ENCODE results near the gene ASPDH. TPM values are rescaled to one million over a fixed set of nuclear protein-coding genes. Genes with fewer than 3 reads are reported as not detected.

ASPDH gene
- total RNA-seq, 1 experiment from 2014 or later = not detected

DNA sequence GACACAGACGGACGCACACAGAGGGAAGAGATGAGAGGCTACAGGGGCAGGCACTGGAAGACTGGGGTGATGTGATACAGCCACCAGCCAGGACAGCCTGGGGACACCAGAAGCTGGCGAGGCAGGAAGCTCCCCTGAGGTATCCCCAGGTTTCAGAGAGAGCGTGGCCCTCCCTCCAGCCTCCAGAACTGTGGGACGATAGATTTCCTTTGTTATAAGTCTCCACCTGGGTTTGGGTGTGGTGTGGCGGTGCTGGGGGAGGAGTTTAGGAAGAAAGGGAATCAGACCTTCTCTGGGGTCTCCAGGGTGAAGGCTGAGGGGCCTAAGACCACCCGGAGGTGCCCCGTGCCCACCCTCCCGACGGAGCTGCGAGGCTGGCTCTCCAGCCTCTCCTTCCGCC is 2.7 kb upstream of the ASPDH start:
- no peak for DNase-seq (ENCODE audit: extremely low read depth, low read depth)

DNA sequence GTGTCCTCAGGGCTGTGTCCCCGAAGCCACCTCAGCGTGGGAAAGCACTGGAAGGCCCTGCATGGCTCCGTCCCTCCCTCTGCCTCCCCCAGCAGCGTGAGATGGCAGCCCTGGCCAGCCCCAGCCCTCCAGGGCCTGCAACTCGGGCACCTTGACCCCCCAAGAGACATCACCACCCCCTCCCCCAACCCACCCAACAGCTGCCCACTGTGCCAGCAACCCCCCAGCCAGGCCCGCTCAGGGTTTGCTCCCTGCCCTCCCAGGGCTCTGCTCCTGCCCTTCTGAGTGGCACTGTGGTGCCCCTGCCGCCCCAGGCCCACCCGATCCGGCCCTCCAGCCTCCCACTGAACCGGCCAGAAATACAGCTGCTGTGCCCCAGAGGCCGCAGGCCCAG is 1.5 kb upstream of the ASPDH start:
- no peak for DNase-seq (ENCODE audit: extremely low read depth, low read depth)

DNA sequence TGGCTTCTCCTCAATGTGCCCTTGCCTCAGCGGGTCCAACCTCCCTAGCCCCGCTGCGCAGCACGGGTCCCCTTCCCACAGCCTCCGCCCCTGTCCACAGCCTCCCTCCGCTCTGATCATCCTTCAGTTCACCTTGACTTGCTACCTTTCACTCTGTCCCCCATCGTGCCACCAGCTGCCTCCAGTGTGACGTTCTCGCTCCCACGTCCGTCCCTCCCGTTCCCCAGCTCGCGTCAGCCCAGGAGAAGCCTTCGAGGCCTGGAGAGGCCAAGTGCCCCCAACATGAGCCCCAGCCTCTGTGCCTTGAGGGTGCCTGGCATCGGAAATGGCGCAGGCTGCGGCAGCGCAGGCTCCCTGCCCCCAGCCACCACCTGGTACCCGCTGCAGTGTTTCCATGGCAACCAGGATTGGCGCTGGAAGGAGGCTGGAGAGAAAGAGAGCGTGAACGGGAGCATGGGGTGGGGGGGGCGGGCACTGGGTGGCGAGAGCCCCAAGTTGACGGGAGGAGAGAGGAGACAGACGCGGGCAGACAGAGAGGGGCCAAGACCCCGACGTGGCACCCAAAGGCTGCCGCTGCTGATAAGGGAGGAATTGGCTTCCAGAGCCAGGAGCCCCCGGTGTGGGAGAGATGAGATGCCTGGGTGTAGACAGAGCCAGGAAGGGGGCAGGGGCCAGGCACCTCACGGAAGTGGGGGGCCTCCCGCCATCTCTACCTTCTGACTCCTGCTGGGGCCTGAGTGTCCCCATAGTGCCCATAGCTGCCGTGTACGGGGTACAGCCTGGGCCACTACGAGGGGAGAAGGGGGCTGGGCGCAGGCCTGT is 844 bp upstream of the ASPDH start:
- no peak for DNase-seq (ENCODE audit: extremely low read depth, low read depth)

DNA sequence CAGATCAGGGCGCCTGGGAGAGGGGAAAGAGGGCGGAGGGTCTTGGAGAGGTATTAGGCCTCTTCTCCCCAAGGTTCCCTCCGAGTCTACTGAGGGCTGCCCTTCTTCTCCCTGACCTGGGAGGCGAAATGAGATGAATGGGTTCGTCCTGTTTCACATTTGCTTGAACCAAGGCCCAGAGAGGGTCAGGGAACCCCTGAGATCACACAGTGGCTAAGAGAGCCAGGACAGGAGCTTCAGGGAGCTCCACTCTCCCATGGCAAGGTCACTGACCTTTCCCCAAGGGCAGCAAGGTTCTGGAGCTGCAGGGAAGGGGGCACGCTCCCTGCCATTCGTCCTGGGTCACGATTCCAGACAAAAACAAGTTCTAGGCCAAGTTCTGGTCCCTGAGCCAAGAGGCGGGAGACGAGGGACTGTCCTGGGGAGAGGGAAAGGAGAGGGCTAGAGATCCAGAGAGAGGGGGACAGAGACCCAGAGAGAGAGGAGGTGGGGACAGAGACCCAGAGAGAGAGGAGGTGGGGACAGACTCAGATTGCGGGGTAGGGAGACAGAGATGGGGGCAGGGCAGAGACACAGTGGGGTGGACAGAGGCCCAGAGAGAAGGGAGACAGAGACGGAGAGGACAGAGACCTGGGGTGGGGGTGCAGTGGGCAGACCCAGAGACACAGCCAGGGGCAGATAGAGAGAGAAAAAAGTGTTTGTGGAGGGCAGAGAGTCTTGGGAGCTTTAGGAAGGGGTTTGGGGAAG is 541 bp downstream of the ASPDH start:
- DNase-seq (ENCODE audit: extremely low read depth, low read depth) = no peak

DNA sequence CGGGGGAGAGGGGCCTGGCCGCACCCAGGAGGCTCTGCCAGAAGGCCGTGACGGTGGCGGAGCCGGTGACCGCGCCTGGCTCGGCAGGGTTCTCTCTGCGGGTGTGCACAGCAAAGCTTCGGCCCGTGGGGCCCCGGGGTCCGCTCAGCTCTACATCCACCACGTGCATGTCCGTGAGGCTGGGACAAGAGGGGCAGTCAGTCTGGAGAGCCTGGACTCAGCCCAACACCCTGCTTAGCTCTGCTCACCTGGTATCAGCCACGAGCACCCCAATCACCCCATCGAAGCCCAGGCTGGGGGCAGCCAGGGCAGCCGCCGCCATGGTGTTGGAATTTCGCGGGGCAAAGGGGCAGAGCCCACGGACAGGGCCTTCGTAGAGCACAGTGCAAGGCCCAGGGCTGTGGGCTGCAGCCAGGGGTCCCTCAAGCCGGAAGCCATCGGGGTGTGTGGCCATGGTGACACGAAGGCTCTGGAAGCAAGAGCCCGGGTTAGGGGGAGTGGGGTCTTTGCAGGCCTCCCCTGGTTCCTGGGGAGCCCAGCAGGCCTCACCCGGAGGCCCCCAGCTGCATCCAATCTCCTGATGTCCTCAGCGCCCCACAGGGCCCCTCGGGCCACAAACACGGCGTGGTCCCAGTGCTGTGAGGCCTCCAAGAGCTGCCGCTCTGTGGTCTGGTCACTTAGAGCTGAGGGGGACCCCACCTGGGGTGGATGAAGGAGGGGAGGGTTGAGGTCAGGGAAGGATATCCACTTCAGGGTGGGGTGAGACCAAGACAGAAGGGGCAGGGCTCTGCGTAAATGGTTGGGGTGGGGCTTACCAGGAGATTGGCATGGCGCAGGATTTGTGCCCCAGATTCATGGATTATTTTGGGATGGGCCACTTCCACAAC is 1.4 kb downstream of the ASPDH start:
- DNase-seq (ENCODE audit: extremely low read depth, low read depth) = no peak

DNA sequence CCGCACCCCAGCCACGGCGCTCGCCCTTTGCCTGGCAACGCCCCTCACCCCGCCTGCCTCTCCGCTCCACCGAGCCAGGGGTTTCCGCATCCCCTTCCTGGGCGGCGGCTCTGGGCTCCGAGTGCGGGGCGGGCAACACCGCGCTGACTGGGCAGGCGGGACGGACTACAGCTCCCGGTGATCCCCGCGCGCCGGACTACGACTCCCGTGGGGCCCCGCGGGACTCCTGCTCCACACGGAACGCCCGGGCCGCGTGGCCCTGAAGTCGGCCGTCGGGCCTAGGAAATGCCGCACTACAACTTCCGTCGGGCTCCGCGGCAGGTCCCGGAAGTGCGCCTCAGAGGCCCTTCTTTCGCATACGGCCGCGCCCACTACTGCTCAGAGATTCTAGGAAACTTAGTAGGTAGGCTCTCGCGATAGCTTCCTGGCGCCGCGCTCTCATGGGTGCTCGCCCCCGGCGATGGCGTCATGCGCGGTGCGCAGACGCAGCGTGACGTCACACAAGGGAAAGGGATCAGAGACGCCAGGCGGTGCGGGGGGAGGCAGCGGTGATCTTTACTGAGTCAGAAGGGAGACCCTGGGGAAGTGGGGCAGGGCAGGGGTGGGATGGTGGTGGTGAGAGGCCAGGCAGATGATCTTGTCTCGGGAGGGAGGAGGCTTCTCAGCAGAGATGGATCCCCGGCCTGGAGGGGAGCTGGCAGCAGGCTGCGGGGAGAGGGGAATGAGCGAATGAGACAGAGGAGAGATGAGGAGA is 2.5 kb downstream of the ASPDH start, which contains the start of gene JOSD2:
JOSD2 (minus strand) TSS at position 123 of the 754 bp plus-strand sequence. CDS start 760 bp downstream, outside the sequence.
- DNase-seq (ENCODE audit: extremely low read depth, low read depth) = peak; percentile 98

DNA sequence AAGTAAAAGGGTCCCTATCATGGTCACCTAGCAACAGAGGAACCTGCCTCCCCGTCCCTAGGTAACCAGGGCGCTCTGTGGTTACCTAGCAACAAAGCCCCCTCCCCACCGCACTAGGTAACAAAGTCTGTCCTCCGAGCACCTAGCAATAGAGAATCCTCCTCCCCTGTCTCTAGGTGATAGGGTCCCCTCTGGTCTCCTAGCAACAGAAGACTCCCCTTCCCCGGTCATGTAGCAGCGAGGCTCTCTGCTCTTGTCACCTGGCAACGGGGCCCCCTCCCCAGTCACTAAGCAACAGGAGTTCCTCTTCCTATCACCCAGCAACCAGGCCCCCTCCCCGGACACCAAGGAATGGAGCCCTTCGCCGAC is 3.0 kb downstream of the ASPDH start:
- no peak for DNase-seq (ENCODE audit: extremely low read depth, low read depth)

DNA sequence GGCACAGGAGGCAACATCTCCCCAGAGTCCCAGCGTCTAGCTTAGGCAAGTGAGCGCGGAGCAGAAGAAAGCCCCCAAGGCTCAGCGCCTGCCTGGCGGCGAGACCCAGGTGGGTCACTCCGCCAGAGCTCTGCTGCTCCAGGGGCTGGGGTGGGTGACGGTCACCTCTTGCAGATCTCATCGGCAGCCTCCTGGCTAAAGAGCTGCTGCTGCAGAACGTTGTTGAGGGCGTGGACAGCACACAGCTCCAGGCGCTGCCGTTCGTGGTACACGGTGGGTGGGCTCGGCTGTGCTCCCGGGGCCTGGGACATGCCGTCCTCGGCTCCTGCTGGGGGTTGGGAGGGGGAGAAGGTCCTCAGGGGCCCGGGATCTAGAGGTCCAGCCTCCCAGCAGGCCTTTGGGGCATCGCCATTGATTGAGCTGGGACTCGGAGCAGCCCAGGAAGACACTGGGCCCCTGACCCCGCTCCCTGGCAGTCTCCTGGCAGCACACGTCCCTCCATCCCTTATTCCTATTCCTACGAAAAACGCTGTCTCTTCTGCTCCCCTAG is 3.5 kb downstream of the ASPDH start:
- no peak for DNase-seq (ENCODE audit: extremely low read depth, low read depth)

DNA sequence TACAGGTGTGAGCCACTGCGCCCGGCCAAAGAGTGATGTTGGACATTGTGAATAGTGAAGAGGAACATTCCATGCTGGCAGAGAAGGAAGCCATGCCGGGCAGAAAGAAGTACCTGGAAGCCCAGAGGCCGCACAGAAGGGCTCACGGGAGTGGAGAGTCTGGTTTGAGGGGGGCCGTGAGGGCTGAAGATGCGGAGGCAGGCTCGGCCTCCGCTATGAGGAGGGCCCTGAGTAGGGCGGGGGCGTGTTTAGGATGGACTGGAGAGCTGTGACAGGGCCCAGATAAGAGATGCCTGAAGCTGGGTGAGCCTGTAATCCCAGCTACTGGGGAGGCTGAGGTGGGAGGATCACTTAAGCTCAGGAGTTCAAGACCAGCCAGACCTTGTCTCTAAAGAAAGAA is 4.3 kb downstream of the ASPDH start:
- DNase-seq (ENCODE audit: extremely low read depth, low read depth) = no peak

DNA sequence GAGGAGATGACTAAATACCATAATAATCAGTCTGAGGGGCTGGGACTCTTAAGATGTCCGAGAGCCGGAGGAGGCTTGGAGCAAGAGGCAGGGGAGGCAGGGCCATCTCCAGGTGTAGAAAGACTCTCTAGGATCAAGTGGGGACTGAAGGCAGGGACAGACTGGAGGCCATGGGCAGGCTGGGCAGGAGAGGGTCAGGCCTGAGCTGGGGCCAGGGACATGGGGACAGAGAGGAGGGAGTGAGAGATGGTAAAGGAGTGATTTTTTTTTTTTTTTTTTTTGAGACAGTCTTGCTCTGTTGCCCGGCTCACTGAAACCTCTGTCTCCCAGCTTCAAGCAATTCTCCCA is 4.9 kb downstream of the ASPDH start:
- no peak for DNase-seq (ENCODE audit: extremely low read depth, low read depth)

DNA sequence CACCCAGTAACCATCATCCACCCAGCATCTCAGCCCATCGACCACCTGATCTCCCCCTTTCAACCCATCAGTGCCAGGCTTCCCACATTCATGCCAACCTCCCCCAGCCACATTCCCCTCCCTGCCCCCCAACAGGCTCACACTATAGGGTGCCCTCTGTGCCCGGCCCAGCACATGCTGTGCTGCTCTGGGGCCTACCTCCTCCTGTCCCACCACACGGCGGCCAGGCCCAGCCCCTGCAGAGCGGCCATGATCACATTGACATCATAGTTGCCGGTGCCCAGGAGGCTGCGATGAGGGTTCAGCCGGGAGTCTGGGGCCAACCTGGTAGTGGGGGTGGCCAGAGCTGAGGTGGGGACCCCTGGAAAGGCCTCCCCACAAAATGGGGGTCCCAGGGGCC is 6.3 kb downstream of the ASPDH start:
- DNase-seq (ENCODE audit: extremely low read depth, low read depth) = no peak

DNA sequence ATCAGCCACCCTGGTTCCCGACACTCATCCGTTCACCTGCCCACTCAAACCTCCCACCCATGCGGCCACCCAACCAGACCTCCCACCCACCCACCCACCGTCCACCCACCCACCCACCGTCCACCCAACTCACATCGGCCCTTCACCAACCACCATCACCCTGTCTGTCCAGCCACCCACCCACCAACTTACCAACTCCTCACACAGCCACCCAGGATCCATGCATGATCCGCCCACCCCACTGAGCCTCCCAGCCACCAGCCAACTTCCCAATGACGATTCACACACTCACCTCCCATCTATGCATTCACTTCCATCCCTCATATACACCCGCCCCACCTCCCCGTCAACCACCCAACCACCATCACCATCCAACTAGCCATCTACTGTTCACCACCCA is 7.0 kb downstream of the ASPDH start:
- DNase-seq (ENCODE audit: extremely low read depth, low read depth) = no peak

DNA sequence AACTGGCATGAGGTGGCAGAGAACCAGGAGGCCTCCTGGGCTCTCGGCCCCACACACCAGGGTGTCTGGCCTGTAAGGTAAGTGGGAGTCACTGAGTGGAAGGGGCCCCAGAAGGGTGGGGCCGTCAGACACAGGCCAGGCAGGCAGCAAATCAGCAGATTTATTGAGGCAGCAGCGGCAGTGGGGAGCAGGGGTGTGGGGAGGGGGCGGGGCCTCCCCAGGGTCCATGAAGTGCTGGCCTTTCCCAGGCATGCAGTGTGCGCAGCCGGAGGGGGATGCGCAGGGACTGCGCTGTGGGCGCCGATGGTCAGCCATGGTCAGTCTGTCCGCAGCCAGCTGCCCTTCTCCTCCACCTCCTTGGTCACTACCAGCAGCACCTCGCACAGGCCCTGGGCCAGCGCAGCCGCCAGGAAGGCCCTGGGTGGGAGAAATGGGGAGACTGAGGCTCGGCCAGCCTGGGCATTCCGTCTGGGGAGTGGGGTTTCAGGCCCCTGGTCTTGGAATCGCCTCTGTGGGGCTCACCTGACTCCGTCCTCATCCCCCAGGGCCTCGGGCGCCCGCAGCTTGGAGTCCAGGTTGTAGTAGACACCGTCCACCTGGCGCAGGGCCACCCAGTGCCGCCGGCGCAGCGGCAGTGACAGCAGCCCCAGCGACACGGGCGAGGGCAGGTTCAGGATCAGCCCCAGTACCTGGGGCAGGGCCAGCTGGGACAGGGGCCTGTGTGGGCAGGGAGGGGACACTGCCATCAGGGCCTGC is 7.7 kb downstream of the ASPDH start:
- DNase-seq (ENCODE audit: extremely low read depth, low read depth) = no peak

DNA sequence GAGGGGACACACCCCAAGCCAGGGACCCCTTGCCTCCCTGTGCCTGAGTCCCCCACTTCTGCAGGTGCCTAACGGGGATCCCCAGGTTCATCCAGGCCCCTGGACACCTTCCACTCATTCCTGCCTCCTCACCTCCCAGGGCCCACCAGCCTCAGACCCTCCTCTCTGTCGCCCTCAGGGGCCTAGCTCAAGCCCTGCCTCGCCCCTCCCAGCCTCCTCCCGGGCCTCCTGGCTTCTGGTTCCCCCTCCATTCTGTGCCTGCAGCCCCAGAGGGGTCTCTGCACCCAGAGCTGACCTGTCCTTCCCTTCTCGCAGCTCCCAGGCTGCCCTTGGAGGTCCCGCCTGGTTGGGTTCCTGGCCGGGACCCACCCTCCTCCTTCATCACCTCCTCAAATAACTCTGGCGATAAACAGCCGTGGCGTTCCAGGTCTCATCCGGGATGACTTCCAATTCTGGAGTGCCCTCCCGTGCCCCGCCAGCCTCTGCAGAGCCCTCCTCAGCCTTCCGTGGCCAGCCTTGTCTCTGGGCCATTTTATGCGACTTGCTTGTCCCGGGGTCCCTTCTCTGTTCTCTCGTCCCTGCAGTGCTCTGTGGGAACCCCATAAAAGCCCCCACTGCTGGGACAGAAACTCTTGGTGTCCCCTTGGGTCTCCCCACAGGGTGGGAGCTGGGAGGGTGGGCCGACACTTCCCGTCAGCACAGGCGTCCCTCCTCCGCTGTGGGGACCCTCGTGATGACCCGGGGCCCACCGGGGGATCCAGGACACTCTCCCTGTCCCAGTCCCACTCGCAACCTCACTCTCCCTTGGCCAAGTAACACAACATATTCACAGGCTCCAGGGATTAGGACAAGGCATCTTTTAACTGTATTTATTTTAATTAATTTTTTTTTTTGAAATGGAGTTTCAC is 11.9 kb downstream of the ASPDH start:
- no peak for DNase-seq (ENCODE audit: extremely low read depth, low read depth)

DNA sequence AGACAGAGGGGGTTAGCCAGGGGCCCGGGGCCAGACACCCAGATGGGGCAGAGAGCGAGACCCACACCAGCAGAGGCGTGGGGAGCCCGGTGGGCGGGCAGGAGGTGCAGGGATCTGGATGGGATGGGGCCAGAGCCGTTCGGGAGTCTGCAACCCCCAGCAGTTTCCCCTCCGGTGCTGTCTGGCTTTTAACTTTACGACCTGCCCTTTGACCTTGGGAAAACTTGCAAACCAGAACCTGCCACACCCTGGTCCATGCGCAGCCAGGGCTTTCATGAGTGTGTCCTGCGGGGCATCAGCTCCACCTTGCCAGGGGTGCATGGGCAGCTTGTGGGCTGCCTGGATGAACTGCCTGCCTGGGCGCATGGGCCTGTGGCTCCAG is 12.5 kb downstream of the ASPDH start:
- DNase-seq (ENCODE audit: extremely low read depth, low read depth) = no peak

DNA sequence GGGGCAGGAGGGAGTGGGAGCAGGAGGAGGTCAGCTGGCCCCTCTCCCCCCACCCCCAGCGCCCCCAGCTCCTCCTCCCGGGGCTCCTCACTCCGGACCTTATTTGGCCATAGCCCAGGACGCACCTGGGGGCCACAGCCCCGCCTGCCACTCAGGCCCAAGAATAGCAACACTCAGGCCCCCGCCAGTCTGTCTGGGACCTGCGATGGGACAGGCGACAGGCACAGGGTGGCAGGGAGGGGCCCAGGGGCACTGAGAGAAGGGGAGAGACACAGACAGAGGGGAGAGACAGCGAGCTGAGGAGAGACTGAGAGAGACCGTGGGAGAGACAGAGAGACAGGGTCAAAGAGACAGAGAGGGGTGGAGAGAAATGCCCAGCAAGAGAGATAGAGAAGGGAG is 13.0 kb downstream of the ASPDH start:
- no peak for DNase-seq (ENCODE audit: extremely low read depth, low read depth)

DNA sequence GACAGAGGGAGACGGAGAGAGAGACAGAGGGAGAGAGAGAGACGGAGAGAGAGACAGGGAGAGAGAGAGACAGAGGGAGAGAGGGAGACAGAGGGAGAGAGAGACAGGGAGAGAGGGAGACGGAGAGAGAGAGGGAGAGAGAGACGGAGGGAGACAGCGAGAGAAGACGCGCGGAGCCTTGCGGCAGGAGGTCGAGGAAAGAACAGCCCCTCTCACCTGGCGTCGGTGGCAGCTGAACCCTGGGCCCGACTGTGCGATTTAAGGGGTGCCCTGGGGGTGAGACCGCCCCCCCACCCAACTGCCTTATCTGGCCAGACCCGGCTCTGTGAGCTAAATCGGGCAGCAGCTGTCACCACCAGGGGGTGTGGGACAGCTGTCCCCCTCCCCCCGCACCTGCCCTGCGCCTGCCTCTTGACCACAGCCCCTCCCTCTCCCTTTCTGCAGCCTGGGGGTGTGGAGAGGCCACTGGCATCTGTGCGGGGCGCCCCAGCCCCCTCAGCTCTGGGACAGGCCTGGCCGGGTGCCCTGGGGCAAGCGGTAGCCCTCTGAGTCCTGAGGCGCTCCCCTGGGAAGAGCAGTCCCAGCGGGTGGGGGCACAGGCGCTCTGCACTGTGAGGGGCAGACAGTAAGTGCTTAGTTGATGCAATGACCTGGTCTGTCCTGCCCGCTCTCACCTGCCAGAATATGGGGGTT is 13.5 kb downstream of the ASPDH start:
- DNase-seq (ENCODE audit: extremely low read depth, low read depth) = no peak
